Measurements from ENCODE around the gene SLC2A9.
"Not testable (repeated sequence)": the region's sequence is repeated elsewhere in the genome, so short reads cannot be mapped to it uniquely, and the experiment has no call there.

The SLC2A9 gene

DNA sequence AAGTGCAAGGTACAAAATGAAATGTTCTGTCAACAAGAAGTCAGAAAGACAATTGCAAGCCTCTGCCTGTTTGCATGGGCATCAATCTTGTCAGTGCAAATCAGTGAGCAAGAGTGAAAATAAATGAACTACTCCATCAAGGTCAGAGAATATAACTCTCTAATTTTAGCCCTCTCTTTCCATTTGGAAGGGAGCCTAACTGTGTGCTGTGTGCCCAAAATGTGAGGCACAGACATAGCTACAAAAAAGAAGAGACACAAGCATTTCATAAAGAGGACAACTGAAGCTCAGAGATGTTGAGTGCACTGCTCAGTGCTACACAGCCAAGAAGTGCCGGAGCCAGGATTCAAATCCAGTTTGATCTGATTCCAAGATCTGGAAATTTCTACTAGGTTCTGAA, 114.3 kb downstream of the SLC2A9 start:
- TF ChIP-seq, protein P1, sequence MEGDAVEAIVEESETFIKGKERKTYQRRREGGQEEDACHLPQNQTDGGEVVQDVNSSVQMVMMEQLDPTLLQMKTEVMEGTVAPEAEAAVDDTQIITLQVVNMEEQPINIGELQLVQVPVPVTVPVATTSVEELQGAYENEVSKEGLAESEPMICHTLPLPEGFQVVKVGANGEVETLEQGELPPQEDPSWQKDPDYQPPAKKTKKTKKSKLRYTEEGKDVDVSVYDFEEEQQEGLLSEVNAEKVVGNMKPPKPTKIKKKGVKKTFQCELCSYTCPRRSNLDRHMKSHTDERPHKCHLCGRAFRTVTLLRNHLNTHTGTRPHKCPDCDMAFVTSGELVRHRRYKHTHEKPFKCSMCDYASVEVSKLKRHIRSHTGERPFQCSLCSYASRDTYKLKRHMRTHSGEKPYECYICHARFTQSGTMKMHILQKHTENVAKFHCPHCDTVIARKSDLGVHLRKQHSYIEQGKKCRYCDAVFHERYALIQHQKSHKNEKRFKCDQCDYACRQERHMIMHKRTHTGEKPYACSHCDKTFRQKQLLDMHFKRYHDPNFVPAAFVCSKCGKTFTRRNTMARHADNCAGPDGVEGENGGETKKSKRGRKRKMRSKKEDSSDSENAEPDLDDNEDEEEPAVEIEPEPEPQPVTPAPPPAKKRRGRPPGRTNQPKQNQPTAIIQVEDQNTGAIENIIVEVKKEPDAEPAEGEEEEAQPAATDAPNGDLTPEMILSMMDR (IDR thresholded peaks at IDR 0.05; ENCODE audit: low read depth, low read length) = no peak
- DNase-seq (ENCODE audit: low read depth in 2 of 2) = no peak
- H3K4me3 ChIP-seq (replicated peaks in 1 of 2; ENCODE audit: low read depth in 2 of 2, low read length in 2 of 2) = no peak overlapping the region

DNA sequence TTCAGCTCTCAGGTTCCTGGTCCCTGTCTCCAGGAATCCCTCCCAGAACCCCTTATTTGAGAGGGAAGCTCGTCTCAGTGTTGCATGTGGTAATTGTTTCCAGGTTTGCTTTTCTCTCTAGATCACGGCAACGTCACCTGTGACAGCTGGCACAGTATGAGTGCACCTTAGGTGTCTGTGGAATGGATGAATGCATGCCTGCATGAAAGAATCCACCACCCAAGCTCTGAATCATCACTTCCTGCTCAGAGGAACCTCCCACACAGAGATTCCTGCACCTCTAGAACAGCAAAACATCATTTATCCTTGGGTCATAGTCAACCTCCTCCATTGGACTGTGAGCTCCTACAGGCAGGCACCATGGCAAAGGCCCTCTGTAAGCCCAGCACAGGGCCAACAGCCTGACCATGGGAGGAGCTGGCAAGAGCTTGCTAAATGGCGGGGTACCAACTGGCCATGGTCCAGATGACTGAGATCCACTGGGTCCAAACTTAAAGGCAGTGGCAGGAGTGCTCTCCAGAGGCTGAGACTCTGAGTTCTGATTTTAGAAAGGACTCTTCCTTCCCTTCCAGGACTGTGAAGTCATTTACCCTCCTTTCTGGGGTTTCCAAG, 116.2 kb downstream of the SLC2A9 start:
- peak in 1 of 2 donors; percentile 30 for DNase-seq (ENCODE audit: low read depth in 2 of 2)
- no peak overlapping the region for H3K4me3 ChIP-seq (replicated peaks in 1 of 2; ENCODE audit: low read depth in 2 of 2, low read length in 2 of 2)
- TF ChIP-seq, protein P1 (IDR thresholded peaks at IDR 0.05; ENCODE audit: low read depth, low read length) = no peak

DNA sequence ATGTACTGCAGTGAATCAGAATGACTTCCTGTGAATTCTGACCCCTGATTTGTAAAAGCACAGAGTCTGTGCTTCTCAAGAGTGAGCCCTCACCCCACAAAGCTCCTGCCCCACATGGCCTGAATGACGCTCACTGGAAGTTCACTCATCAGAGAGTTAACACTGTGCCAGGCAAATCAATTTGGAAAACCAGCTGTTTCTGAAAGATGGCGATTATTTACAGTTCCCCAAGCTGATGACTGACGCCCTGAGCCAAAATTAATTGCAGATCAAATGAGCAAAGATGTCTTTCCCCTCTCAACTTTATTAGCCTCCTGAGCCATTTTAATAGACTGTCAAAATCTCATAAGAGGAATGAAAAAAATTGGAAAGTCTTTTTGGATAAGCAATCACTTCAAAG, 118.0 kb downstream of the SLC2A9 start:
- DNase-seq (ENCODE audit: low read depth in 2 of 2) = no peak
- TF ChIP-seq, protein P1 (IDR thresholded peaks at IDR 0.05; ENCODE audit: low read depth, low read length) = no peak
- no peak overlapping the region for H3K4me3 ChIP-seq (replicated peaks in 1 of 2; ENCODE audit: low read depth in 2 of 2, low read length in 2 of 2)

DNA sequence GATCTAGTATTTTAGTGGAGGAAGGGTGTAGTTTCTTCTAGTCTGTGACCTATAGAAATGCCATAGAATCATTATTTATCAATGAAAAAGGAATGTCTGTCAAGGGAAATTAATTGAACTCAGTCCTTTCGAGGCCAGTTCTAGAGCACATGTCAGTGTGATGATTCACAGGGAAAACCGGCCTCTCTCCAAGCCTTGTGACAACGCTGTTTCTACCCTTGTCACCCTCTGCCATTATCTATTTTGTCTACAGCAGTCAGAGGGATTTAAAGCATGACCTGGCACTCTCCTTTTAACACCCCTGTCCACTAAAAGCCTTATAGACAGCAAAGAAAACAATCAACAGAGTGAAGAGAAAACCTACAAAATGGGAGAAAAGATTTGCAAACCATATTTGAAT, 120.0 kb downstream of the SLC2A9 start:
- no peak for DNase-seq (ENCODE audit: low read depth in 2 of 2)
- no peak overlapping the region for H3K4me3 ChIP-seq (replicated peaks in 1 of 2; ENCODE audit: low read depth in 2 of 2, low read length in 2 of 2)
- TF ChIP-seq, protein P1 (IDR thresholded peaks at IDR 0.05; ENCODE audit: low read depth, low read length) = no peak

DNA sequence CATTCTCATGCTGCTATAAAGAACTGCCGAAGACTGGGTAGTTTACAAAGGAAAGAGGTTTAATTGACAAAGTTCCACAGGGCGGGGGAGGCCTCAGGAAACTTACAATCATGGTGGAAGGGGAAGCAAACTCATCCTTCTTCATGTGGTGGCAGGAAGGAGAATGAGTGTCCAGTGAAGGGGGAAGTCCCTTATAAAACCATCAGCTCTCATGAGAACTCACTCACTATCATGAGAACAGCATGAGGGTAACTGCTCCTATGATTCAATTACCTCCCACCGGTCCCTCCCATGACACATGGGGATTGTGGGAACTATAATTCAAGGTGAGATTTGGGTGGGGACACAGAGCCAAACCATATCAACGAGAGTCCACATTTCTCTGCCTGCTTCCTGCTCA, 120.7 kb downstream of the SLC2A9 start:
- H3K4me3 ChIP-seq (replicated peaks in 1 of 2; ENCODE audit: low read depth in 2 of 2, low read length in 2 of 2); DNase-seq (ENCODE audit: low read depth in 2 of 2): not testable (repeated sequence)

DNA sequence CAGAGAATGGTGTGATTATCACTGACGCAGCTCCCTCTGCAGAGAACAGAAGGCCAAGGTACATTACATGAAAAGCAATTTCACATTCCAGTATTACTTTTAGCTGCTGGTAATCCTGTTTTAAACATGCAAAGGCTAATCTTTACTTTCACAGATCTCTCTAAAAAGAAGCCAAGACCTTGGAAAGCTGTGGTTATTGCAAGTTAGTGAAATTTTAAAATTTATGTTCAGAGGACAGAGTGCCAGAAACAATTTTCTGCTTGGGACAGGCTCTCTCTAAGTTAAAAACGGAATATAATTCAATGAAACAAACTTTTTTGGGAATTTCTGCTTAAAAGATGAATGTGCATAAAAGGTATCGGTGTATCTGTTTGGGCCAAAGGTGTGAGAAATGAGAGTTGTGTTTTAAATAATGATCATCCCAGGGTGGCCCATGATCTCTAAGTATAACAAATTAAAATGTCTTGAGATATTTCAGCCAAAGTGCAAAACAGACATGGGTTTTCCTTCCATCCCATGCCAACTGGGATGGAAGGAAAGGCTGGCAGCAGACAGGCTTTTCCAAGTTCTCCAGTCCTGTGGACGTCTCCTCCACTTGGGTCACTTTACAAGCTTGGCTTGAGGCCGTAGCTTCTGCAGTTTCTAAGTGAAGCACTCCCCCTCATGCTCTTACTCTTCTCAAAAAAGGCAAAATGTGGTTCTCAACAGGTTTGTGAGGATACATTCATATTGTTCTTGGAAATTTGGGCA, 121.8 kb downstream of the SLC2A9 start:
- TF ChIP-seq, protein P1 (IDR thresholded peaks at IDR 0.05; ENCODE audit: low read depth, low read length) = no peak
- H3K4me3 ChIP-seq (replicated peaks in 1 of 2; ENCODE audit: low read depth in 2 of 2, low read length in 2 of 2) = no peak overlapping the region
- DNase-seq (ENCODE audit: low read depth in 2 of 2) = no peak

DNA sequence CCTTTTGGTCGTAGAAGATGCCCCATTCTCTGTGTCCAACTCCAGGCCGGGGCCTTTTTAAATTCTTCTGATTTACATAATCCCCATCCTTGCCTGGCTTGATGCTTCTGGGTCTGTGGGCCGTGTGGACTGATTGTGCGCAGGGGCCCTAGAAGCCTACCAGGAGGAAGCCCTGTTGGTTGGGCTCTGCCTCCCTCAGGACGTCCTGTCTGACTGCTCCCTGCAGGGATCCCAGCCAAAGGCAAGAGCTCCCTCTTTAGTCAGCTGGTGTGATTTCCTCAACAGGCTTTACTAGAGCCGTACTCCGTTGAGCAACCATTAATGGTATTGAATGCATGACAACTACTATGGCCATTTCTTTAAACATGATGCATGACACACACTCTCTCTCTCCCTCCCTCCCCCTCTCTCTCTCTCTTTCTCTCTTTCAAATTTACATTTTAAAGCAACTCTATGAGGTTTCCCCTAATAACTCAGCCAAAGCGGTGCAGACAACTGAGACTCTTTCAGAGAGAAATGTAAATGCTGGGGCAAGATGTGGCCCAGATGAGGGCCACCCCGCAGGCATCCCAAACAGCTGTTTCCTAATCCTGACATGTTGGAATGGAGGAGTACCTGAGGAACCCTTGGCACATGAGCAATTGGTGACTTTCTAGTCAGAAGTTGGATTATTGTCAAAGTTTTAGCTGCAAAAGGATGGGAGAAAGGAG, 122.5 kb downstream of the SLC2A9 start:
- TF ChIP-seq, protein P1 (IDR thresholded peaks at IDR 0.05; ENCODE audit: low read depth, low read length) = peak; percentile 32
- DNase-seq (ENCODE audit: low read depth in 2 of 2) = peak; percentile 65 to 70
- no peak overlapping the region for H3K4me3 ChIP-seq (replicated peaks in 1 of 2; ENCODE audit: low read depth in 2 of 2, low read length in 2 of 2)
